NCI-H2227 (cell line): ENCODE data around the gene ADAR.

Experiments
- DNase-seq: peaks from one replicate; lab custom pipeline; 2025; ENCODE audit not compliant: unreplicated experiment; lab: John Stamatoyannopoulos, UW

The ADAR gene

GRCh38 chr1:154586641-154587040 is 21.3 kb downstream of the ADAR start:
- DNase-seq, result no peak

- no peak for DNase-seq
These were observed 21.8 kb downstream of the ADAR start for GRCh38 chr1:154586231-154586630.

- no peak for DNase-seq
These were observed 23.6 kb downstream of the ADAR start for GRCh38 chr1:154584267-154584994.

- peak; percentile 44 for DNase-seq
These were observed 24.2 kb downstream of the ADAR start for GRCh38 chr1:154583773-154584172.

GRCh38 chr1:154582885-154583284 is 25.1 kb downstream of the ADAR start:
- DNase-seq, result no peak

GRCh38 chr1:154581766-154582165 is 26.2 kb downstream of the ADAR start:
- no peak for DNase-seq

GRCh38 chr1:154579374-154579773 is 28.6 kb downstream of the ADAR start:
- DNase-seq, result no peak

- DNase-seq, result no peak
These were observed 29.9 kb downstream of the ADAR start for GRCh38 chr1:154578058-154578418.

GRCh38 chr1:154577346-154578057 is 30.5 kb downstream of the ADAR start:
- no peak for DNase-seq

GRCh38 chr1:154575951-154576566 is 31.9 kb downstream of the ADAR start:
- no peak for DNase-seq

GRCh38 chr1:154575147-154575927 is 32.6 kb downstream of the ADAR start:
- no peak for DNase-seq

GRCh38 chr1:154574716-154575115 is 33.3 kb downstream of the ADAR start:
- DNase-seq, result peak; percentile 63

- no peak for DNase-seq
These were observed 34.8 kb downstream of the ADAR start for GRCh38 chr1:154573168-154573510.

- peak; percentile 32 for DNase-seq
These were observed 35.4 kb downstream of the ADAR start for GRCh38 chr1:154572468-154573167.

GRCh38 chr1:154571964-154572288 is 36.1 kb downstream of the ADAR start:
- no peak for DNase-seq

GRCh38 chr1:154571244-154571963 is 36.6 kb downstream of the ADAR start:
- no peak for DNase-seq

- no peak for DNase-seq
These were observed 39.7 kb downstream of the ADAR start for GRCh38 chr1:154568157-154568815.

GRCh38 chr1:154567386-154568156 is 40.4 kb downstream of the ADAR start, which contains the start of gene CHRNB2:
Gene CHRNB2, plus strand, starts transcription at chr1:154567778. Its CDS starts 267 bp downstream, at chr1:154568045.
- peak; percentile 84 for DNase-seq

GRCh38 chr1:154565876-154566275 is 42.1 kb downstream of the ADAR start:
- no peak for DNase-seq
